GM13976 (cell line): ENCODE measurements around the gene MRPL20.
"Not testable (repeated sequence)": the region's sequence is repeated elsewhere in the genome, so short reads cannot be mapped to it uniquely, and the experiment has no call there.

ENCODE experiments used
- DNase-seq: peaks from one replicate; pipeline ENCODE4 v3.0.0; 2012; ENCODE audit warnings: low spot score
- CTCF ChIP-seq: IDR thresholded peaks from 2 replicates; pipeline ENCODE4 v1.5.1; 2012; ENCODE audit warnings: borderline replicate concordance, mild to moderate bottlenecking; ENCODE audit not compliant: insufficient read depth; ENCODE audit errors: extremely low read depth, missing control alignments, control extremely low read depth
- in situ Hi-C: fragments of 300-500 bp; cut with MboI; formaldehyde crosslinking; loops from one replicate; pipeline ENCODE4 v1.12.0; 2022; ENCODE audit warnings: low sequenced_read_pairs, mixed read lengths, inconsistent platforms; ENCODE audit not compliant: unreplicated experiment

The MRPL20 gene

GRCh38 chr1:1406821-1407635, at the start of gene MRPL20:
Gene MRPL20 (minus strand): TSS chr1:1407293. CDS start chr1:1407217, 76 bp downstream.
- no peak for TF ChIP-seq CTCF
- in situ Hi-C loops = no loop called here
- peak; percentile 98 for DNase-seq

- in situ Hi-C loops, DNase-seq: not testable (repeated sequence)
Measured at GRCh38 chr1:1456683-1457255, 49.7 kb upstream of the MRPL20 start.

GRCh38 chr1:1455934-1456333, 48.8 kb upstream of the MRPL20 start:
- in situ Hi-C loops, DNase-seq: not testable (repeated sequence)

DNA sequence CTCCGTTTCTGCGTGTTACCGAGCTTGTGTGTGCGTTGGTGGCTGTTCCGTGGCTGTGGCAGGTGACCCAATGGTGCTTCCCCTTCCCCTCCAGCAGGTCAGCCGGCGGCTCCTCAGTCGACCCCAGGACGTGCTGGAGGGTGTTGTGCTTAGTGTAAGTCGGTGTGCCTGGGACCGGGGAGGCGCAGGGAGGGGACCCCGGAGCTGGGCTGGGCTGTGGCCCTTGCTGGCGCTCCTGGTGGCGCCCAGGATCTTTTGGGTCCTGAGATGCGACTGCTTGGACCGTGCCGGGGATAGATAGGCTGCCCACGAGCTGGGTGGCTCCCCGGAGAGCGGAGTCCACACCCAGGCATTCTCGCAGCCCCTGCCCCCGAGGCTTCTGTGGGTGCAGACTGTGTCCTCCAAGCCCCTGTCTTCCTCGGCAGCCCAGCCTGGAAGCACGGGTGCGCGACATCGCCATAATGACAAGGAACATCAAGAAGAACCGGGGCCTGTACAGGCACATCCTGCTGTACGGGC, 48.3 kb upstream of the MRPL20 start:
- in situ Hi-C loops = no loop called here
- no peak for DNase-seq
- TF ChIP-seq CTCF = no peak

GRCh38 chr1:1454286-1455056, 47.4 kb upstream of the MRPL20 start:
- DNase-seq, in situ Hi-C loops: not testable (repeated sequence)

- no peak for TF ChIP-seq CTCF
- no peak for DNase-seq
- in situ Hi-C loops = no loop called here
Measured at GRCh38 chr1:1452882-1453281, 45.8 kb upstream of the MRPL20 start.

DNA sequence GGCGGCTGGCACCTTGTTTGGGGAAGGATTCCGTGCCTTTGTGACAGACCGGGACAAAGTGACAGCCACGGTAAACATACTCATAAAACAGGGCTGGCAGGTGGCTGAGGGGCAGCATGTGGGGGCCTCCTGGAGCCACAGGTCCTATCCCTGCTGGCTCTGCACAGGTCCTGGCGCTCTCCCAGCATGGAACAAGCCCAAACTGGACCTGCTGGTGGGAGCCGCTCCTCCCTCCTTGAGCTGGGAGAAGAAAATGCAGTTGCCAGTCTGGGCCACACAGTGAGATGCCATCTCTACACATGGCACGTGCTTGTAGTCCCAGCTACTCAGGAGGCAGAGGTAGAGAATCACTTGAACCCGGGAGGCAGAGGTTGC, 45.3 kb upstream of the MRPL20 start:
- in situ Hi-C loops, DNase-seq: not testable (repeated sequence)

GRCh38 chr1:1451696-1452364, 44.7 kb upstream of the MRPL20 start:
- DNase-seq = peak; percentile 26
- TF ChIP-seq CTCF = no peak
- in situ Hi-C loops = no loop called here

GRCh38 chr1:1450616-1451015, 43.5 kb upstream of the MRPL20 start:
- in situ Hi-C loops = not testable (repeated sequence)

More at GRCh38 chr1:1450616-1451015, 43.5 kb upstream of the MRPL20 start:
- not testable (repeated sequence) for DNase-seq
